T-helper 2 cell (primary cell): ENCODE results near the gene MED12L.

Experiments used
- DNase-seq, 5 experiments: peaks; one replicate each; pipeline versions ENCODE4 v3.0.0 to v3.0.0-alpha.2; 2012 to 2022

Gene MED12L

GRCh38 chr3:151144016-151144415 lies 58.6 kb downstream of the MED12L start:
- no peak for DNase-seq

- no peak for DNase-seq
These were observed 59.3 kb downstream of the MED12L start for GRCh38 chr3:151144760-151145159.

GRCh38 chr3:151145713-151146070 lies 60.2 kb downstream of the MED12L start:
- no peak for DNase-seq

GRCh38 chr3:151146071-151146730 lies 60.7 kb downstream of the MED12L start:
- DNase-seq: peak in 3 of 5 experiments; percentile 19 to 79 (median 22)

- DNase-seq: no peak
These were observed 61.2 kb downstream of the MED12L start for GRCh38 chr3:151146731-151147091.

- no peak for DNase-seq
These were observed 61.8 kb downstream of the MED12L start for GRCh38 chr3:151147299-151147698.

- no peak for DNase-seq
These were observed 67.1 kb downstream of the MED12L start for GRCh38 chr3:151152455-151153079.

- no peak for DNase-seq
These were observed 69.1 kb downstream of the MED12L start for GRCh38 chr3:151154566-151154965.

- DNase-seq: no peak
These were observed 70.1 kb downstream of the MED12L start for GRCh38 chr3:151155409-151156128.

- DNase-seq: peak in 2 of 5 experiments; percentile 24 to 79
These were observed 71.3 kb downstream of the MED12L start for GRCh38 chr3:151156618-151157216.

- no peak for DNase-seq
These were observed 74.3 kb downstream of the MED12L start for GRCh38 chr3:151159806-151160205.

GRCh38 chr3:151165226-151165625 lies 79.8 kb downstream of the MED12L start:
- no peak for DNase-seq

- DNase-seq: peak in 1 of 5 experiments; percentile 36
These were observed 80.7 kb downstream of the MED12L start for GRCh38 chr3:151166161-151166560.

- peak; percentile 49 to 84 (median 70) for DNase-seq
These were observed 83.0 kb downstream of the MED12L start for GRCh38 chr3:151168269-151169094.

- DNase-seq: no peak
These were observed 83.9 kb downstream of the MED12L start for GRCh38 chr3:151169262-151169947.

- DNase-seq: peak in 2 of 5 experiments; percentile 26 to 61
These were observed 84.7 kb downstream of the MED12L start for GRCh38 chr3:151169948-151170679.

- peak in 2 of 5 experiments; percentile 37 to 92 for DNase-seq
These were observed 85.8 kb downstream of the MED12L start for GRCh38 chr3:151171145-151171757.

GRCh38 chr3:151174351-151174750 lies 88.9 kb downstream of the MED12L start:
- DNase-seq: no peak

GRCh38 chr3:151175952-151176351 lies 90.5 kb downstream of the MED12L start:
- no peak for DNase-seq

GRCh38 chr3:151178208-151178845 lies 92.9 kb downstream of the MED12L start:
- no peak for DNase-seq
